D721Med (cell line): ENCODE results near the gene GMEB2.
"Not testable (repeated sequence)": the region's sequence is repeated elsewhere in the genome, so short reads cannot be mapped to it uniquely, and the experiment has no call there.

Source experiments
- DNase-seq: peaks from one replicate; pipeline ENCODE4 v3.0.0; 2011; ENCODE audit warnings: low spot score; ENCODE audit not compliant: insufficient read length
- FAIRE-seq: peaks from 2 replicates; lab custom pipeline; 2011; peaks lifted over from hg19 to GRCh38; lab: Jason Lieb, UNC
- CTCF ChIP-seq: IDR thresholded peaks from 2 replicates; pipeline ENCODE4 v1.5.1; 2012; ENCODE audit warnings: mild to moderate bottlenecking, control low read depth; ENCODE audit not compliant: insufficient read depth; ENCODE audit errors: missing control alignments

The GMEB2 gene

GRCh38 chr20:63618291-63618980 is 8.5 kb downstream of the GMEB2 start:
- DNase-seq (no peak), FAIRE-seq (no peak)
- no peak for TF ChIP-seq CTCF

- DNase-seq (no peak), FAIRE-seq (no peak)
- no peak for TF ChIP-seq CTCF
Measured at GRCh38 chr20:63617876-63618265, 9.0 kb downstream of the GMEB2 start.

- no peak for TF ChIP-seq CTCF
- FAIRE-seq = no peak
- no peak for DNase-seq
Measured at GRCh38 chr20:63617092-63617875, 9.6 kb downstream of the GMEB2 start.

- FAIRE-seq, DNase-seq: not testable (repeated sequence)
Measured at GRCh38 chr20:63613863-63614594, 12.9 kb downstream of the GMEB2 start.

GRCh38 chr20:63612276-63612931 is 14.5 kb downstream of the GMEB2 start:
- TF ChIP-seq CTCF = no peak
- no peak for DNase-seq
- no peak for FAIRE-seq

- TF ChIP-seq CTCF = no peak
- no peak for FAIRE-seq
- DNase-seq = no peak
Measured at GRCh38 chr20:63611646-63612045, 15.3 kb downstream of the GMEB2 start.
